GM13976 (cell line): ENCODE results near the gene SH3BP5L.
A peak's percentile ranks its signal among the peaks of the same experiment; 100 is the strongest.
"Not testable (repeated sequence)": the region's sequence is repeated elsewhere in the genome, so short reads cannot be mapped to it uniquely, and the experiment has no call there.

ENCODE experiments used
- DNase-seq: peaks from one replicate; pipeline ENCODE4 v3.0.0; 2012; ENCODE audit warnings: low spot score
- CTCF ChIP-seq: IDR thresholded peaks from 2 replicates; pipeline ENCODE4 v1.5.1; 2012; ENCODE audit warnings: borderline replicate concordance, mild to moderate bottlenecking; ENCODE audit not compliant: insufficient read depth; ENCODE audit errors: extremely low read depth, missing control alignments, control extremely low read depth
- in situ Hi-C: fragments of 300-500 bp; cut with MboI; formaldehyde crosslinking; loops from one replicate; pipeline ENCODE4 v1.12.0; 2022; ENCODE audit warnings: low sequenced_read_pairs, mixed read lengths, inconsistent platforms; ENCODE audit not compliant: unreplicated experiment

Gene SH3BP5L

GRCh38 chr1:248810000-248810726 is 15.6 kb downstream of the SH3BP5L start:
- DNase-seq = no peak
- no peak for TF ChIP-seq CTCF
- in situ Hi-C loops = no loop called here

DNA sequence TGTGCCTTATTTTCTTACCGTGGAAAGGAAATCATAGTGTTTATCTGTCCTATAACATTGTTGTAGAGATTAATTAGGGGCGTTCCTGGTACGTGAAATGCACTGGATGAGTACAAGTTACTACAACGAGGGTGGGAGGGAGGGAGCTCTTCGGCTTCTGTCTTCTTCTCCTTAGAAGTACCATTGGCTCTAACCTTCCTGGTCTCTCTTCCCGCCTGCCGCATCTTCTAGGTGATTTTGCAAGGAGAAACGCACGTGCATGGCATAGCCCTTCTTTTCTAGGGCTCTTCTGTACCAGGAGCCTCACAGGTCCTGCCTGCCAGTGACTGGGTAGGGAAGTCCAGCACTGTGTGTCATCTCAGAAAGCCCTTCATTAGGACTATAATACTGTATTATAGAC is 16.8 kb downstream of the SH3BP5L start:
- no peak for DNase-seq
- in situ Hi-C loops = no loop called here
- TF ChIP-seq CTCF = no peak

- DNase-seq = peak; percentile 74
- TF ChIP-seq CTCF = peak; percentile 91
- in situ Hi-C loops = no loop called here
Measured at GRCh38 chr1:248807067-248807737, 18.5 kb downstream of the SH3BP5L start.

DNA sequence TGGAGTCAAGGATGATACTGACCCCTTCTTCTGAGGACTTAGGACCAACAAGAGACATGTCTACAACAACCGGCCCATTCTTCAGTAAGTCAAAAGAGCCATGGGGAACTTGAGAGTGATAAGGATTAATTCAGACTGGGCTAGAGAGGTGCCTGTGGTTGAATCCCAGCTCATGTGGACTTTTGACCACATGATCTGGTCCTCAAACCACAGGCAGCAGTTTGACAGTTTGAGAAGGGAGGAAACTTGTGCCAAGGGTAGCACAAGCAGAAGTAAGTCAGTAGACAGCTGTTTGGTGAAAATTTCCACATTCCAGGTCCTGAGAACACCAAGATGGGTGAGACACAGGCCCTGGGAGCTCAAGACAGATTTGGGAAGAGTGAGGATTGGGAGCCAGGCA is 19.8 kb downstream of the SH3BP5L start:
- in situ Hi-C loops = no loop called here
- DNase-seq = no peak

GRCh38 chr1:248804771-248805681 is 20.7 kb downstream of the SH3BP5L start:
- no peak for TF ChIP-seq CTCF
- in situ Hi-C loops = no loop called here
- DNase-seq = peak; percentile 73

More for the DNA sequence above, 19.8 kb downstream of the SH3BP5L start:
- no peak for TF ChIP-seq CTCF

- DNase-seq, in situ Hi-C loops: not testable (repeated sequence)
Measured at GRCh38 chr1:248803501-248803900, 22.2 kb downstream of the SH3BP5L start.
